HG03095 (cell line): ENCODE data around the gene DHX34.
"Not testable (repeated sequence)": the region's sequence is repeated elsewhere in the genome, so short reads cannot be mapped to it uniquely, and the experiment has no call there.

ENCODE experiments used
- ATAC-seq: cut with Tn5 transposase; IDR thresholded peaks from one replicate; pipeline ENCODE4 v1.9.1; 2021; ENCODE audit warnings: moderate library complexity; ENCODE audit not compliant: unreplicated experiment

Gene DHX34

DNA sequence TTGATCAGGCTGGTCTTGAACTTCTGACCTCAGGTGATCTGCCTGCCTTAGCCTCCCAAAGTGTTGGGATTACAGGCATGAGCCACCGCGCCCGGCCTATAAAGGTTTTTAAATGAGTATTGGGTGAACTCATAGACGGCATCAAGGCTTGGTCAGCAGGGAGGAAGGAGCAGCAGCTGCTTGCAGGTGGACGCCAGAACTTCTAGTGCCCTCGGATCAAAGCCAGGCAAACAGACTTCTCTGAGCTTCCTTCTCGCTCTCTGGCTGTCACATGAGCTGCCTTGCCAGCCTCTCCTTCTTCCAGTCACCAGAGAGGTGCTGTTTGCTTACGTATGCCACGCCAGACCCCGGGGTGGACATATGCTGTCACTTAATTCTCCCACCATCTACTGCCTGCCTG, 16.3 kb downstream of the DHX34 start:
- not testable (repeated sequence) for ATAC-seq

DNA sequence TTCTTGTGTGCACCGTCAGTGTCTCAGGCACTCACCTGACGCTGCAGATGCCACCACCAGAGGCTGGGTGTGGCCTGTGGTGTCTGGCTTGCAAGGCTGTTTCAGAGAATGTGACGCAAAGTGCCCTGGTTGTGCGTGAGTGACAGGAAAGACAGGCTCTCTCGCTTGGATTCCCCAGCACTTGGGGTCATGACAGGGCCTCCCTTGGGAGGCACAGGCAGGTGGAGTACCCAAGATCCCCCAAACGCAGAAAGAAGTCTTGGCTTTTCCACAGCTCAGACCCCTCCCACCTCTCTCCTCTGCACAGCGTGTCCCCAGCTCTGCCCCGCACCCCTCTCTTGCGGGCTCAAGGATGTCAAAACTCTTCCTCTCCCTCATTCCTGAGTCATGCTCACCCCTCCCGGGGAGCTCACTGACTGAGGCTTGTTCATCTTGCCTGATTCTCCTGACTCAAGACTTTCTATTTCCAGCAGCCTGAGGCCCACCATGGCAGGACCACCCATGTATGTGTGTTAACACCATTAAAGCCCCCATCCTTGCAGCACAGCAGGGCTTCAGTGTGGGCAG, 21.0 kb downstream of the DHX34 start:
- no peak for ATAC-seq

DNA sequence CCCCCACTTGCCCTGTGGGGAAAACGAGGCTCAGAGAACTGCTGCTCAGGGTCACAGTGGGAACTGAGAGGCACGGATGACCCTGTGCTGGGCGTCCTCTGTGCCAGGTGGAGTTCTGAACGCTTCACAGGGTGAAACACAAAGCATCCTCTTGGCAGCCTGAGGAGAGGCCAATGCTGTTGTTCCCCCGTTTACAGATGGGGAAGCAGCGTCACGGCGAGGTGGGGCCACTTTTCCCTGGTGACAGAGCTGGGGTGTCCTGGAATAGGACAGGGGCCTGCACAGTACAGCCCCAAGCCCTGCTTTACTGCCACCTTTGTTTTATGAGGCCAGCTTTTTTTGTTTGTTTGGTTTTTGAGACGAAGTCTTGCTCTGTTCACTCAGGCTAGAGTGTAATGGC, 22.1 kb downstream of the DHX34 start:
- ATAC-seq = no peak

DNA sequence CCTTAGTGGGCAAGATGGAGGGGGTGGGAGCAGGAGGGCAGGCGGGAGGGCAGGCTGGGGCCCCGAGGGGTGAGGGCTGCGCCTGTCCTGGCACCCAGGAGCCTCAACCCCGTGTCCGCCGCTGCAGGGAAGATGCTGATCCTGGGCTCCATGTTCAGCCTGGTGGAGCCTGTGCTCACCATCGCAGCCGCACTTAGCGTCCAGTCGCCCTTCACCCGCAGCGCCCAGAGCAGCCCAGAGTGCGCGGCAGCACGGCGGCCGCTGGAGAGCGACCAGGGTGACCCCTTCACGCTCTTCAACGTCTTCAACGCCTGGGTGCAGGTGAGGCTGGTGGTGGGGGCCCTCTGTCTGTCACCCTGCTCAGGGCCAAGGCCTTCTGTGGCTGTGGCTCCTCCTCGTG, 23.5 kb downstream of the DHX34 start:
- no peak for ATAC-seq

DNA sequence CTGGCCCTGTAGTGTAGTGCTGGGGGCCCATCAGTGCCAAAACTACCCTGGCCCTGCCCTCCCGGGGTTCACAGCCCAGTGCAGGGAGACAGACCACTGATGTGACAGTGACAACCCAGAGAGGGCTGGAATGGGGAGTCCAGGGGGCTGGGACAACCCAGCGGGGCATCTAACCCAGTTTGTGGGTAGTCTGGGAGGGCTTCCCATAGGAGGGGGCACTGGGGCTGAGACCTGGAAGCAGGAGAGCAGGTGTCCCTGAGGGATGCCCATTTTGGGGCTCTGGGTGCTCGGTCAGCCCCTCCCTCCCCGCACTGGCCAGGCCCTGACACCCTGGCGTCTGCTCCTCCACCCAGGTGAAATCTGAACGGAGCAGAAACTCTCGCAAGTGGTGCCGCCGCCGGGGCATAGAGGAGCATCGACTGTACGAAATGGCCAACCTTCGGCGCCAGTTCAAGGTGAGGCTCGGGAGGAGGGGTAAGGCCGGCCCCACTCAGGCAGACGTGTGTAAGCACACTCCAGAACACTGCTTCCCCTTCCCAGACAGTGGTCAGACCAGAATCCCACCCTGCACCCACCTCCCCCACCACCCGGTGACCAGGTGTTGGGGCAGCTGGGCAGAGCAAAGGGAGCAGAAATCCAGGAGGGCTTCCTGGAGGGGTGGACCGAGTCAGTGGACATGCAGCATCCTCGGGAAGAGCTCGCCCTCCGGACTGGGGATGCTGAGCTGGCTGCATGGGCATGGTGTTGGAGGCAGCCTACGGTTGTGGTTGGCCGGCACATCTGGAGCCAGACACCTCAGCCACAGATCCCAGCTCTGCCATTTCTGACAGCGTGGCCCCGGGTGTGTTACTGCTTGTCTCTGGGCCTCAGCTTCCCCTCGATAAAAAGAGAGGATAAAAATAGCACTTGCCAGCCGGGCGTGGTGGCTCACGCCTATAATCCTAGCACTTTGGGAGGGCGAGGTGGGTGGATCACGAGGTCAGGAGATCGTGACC, 24.4 kb downstream of the DHX34 start:
- no peak for ATAC-seq

DNA sequence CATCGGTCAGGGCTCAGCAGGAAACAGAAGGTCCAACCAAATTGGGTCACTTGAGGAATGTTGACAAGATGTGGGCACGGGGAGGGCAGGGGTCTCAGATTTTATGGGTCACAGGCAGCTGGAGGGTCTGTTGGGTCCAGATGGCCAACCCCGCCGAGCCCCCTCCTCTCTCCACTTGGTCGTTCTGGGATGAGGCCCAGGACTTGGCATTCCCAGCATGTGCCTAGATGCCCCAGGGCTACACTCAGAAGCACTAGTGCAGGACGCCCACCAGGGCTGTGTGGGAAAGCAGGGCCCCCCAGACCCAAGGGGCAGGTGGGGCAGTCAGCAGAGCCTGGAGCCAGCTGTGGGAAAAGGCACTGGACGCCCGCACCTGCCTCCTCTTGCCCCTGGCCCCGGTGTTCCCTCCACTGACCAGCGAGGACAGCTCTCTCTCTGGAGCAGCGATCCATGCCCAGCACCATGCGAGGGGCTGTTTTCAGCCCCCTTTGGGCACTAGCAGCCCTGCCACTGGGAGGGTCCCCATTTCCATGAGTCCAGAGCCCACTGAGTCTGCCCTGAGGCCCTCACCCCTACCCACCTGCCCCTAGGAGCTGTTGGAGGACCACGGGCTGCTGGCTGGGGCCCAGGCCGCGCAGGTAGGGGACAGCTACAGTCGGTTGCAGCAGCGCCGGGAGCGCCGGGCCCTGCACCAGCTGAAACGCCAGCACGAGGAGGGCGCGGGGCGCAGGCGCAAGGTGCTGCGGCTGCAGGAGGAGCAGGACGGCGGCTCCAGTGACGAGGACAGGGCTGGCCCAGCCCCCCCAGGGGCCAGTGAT, 26.0 kb downstream of the DHX34 start:
- no peak for ATAC-seq

DNA sequence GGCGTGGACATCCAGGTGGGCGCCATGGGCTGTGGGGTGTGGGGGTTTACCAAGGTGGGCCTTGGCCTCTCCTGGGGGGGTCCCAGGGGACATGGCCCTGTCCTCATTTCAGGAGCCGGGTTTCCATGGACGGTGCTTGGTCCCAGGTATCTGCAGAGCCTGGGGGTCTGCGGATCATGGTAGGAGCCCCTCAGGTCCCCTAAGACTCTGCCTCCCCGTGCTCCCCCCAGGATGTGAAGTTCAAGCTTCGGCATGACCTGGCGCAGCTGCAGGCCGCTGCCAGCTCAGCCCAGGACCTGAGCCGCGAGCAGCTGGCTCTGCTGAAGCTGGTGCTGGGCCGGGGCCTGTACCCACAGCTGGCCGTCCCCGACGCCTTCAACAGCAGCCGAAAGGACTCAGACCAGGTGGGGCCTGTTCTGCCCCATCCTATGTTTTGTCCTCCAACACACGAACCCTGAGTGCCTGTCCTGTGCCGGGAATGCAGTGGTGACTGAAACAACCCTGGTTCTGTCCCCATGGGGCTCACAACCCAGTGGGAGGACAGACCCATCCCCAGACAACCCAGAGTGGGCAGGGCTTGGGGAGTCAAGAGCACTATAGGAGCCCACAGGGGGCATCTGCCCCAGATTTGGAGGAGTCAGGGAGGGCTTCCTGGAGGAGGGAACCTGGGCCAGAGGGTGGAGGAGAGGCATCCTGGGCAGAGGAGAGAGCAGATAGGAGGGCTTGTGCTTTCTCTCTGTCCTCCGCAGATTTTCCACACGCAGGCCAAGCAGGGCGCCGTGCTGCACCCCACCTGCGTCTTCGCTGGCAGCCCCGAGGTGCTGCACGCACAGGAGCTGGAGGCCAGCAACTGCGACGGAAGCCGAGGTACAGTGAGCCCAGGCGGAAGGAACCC, 26.8 kb downstream of the DHX34 start:
- no peak for ATAC-seq

DNA sequence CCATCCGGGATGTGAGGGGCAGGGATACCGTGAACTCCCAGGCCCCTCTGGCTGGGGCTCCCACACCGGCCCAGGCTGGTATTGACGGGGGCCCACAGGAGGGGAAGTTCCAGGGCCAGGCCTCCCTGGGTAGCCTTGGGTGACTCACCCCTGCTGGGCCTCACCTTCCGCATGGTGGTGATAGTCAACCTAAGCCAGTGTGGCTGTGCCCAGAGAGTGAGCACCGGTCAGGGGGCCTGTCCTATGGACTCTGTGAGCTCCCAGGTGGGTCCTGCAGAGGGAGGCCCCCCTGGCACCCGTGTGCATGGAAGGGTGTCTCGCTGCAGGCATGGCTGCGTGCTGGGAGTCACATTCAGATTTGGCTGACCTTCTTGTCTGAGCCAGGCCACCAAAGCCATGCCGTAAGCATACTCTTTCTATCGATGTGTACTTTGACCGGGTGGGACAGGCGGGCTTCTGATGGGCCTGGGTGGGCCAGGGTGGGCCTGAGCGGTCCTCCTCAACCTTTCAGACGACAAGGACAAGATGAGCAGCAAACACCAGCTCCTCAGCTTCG, 27.6 kb downstream of the DHX34 start:
- ATAC-seq = no peak

DNA sequence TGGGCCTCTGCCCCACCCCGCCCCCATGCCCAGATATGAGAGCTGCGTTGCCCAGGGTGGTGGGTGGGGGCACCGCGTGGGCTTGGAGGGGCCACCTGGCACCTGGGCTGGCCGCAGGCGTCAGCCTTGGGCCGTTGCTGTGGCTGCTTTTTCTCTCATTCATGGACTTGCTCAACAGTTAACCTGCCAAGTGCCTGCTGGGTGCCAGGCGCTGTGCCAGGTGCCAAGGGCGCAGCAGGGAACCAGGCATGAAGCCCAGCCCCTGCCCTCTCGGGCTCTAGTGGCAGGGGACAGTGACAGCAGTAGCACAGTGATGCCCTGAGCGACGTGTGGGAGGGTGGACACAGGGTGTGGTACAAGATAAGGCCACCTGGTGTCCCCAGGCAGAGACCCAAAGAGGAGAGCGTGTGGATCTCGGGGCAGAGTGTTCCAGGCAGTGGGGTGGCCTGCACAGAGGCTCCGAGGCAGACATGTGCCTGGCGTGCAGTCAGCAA, 28.1 kb downstream of the DHX34 start:
- no peak for ATAC-seq

DNA sequence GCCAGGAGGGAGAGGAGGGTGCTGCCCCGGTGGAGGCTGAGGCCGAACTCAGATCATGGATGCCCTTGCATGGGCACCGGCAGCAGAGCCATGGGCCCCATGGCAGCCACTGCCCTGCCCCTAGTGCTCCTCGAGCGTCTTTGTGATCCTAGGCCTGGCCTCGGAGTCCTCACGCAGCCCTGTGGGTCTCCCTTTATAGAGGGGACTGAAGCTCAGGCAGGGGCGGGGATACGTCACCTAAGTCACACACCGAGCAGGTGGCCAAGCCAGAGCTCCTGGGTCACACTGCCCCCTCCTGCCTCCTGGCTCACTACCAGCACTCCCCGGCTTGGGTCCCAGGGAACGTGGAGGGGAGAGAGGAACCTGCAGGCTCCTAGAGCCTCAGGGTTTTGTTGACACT, 28.7 kb downstream of the DHX34 start:
- ATAC-seq = no peak

DNA sequence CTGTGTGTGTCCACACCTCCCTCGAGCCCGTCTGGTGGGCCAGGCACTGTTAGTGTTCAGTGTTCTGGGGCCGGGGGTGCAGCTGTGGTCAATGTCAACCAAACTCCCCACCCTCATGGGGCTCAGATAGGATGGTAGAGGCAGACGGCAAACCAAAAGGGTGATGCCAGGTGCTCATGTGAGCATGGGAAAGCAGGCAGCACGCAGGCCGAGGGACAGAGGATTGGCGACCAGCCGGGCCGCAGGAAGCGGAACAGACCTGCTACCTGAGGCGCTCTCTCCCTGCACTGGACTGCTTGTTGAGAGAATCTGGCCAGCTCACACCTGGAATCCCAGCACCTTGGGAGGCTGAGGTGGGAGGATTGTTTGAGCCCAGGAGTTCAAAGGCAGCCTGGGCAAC, 29.1 kb downstream of the DHX34 start:
- ATAC-seq = no peak

DNA sequence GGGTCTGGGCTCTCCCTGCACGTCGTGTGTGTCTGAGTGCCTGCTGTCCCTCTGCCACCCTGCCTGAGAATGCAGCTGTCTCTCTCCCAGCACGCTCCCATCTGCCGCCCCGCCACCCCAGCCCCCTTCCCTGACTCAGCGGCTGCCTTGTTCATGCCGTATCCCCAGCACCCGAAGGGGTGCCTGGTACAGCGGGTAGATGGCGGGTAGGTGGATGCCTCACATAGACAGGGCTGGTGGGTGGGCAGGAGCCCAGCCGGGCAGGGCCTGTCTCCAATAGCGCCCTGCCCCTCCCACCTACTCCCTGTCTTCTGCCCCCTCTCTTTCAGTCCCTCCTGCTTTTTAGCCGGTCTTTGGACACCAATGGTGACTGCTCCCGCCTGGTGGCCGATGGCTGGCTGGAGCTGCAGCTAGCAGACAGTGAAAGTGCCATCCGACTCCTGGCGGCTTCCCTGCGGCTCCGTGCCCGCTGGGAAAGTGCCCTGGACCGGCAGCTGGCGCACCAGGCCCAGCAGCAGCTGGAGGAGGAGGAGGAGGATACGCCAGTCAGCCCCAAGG, 30.3 kb downstream of the DHX34 start:
- ATAC-seq = no peak

DNA sequence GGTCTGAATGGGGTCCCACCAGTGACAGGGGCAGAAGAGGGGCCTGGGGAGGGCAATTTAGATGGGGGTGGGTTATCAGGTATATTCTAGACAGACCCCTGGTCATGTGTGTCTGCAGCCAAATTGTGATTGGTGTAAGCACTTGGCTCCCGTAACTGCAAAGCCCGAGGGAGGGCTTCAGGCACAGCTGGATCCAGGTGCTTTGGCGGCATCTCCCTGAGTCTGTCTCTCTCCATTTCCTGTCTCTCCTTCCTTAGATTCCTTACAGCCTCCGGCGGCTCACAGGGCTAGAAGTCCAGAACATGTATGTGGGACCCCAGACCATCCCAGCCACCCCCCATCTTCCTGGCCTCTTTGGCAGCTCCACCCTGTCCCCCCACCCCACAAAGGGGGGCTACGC, 31.4 kb downstream of the DHX34 start:
- no peak for ATAC-seq

DNA sequence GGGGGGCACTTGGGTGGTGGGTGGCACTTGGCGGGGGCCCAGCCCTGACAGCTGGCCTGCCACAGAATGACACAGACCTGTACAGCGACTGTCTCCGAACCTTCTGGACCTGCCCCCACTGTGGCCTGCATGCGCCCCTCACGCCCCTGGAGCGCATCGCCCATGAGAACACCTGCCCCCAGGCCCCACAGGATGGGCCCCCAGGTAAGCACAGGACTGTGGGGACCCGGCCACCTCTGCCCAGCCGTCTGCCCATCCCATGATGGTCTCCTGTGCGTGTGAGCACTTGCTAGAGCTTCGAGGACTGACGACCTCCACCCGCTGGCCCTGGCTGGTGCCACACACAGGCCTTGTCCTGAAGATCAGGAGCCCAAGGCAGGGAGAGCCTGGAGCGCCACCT, 32.0 kb downstream of the DHX34 start:
- ATAC-seq = no peak

DNA sequence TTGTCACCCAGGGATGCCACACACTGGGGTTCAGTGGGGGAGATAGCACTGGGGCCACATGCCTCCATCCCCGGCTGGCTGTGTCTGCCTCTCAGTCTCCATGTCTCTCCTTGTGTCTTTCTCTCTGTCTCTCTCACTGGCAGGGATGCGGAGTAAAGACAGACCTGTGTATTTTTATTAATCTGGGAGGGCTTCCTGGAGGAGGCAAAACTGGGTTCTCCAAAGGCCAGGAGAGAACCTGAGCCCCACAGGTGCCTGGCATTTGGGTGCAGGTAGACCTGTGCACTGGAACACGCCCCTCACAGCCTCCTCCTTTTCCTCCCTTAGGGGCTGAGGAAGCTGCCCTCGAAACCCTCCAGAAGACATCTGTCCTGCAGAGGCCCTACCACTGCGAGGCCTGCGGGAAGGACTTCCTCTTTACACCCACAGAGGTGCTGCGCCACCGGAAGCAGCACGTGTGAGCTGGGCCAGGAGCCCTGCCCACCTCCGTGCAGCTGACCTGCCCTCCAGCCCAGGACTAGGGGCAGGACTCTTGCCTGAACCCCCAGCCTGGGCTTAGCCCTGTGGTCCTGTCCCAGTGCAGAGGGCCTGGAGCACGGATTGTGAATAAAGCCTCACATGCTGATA, 32.7 kb downstream of the DHX34 start:
- ATAC-seq = no peak

DNA sequence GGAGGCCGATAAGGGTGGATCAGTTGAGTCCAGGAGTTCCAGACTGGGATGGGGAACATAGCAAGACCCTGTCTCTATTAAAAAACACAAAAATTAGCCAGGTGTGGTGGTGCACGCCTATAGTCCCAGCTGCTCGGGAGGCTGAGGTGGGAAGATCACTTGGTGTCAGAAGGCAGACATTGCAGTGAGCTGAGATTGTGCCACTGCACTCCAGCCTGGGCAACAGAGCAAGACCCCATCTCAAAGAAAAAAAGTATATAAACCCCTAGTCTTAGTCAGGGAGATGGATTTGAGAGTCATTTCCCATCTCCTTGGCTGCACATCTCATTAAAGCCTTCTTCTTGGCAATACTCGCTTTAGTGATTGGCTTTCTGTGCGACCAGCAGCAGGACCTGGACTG, 34.8 kb downstream of the DHX34 start:
- not testable (repeated sequence) for ATAC-seq

DNA sequence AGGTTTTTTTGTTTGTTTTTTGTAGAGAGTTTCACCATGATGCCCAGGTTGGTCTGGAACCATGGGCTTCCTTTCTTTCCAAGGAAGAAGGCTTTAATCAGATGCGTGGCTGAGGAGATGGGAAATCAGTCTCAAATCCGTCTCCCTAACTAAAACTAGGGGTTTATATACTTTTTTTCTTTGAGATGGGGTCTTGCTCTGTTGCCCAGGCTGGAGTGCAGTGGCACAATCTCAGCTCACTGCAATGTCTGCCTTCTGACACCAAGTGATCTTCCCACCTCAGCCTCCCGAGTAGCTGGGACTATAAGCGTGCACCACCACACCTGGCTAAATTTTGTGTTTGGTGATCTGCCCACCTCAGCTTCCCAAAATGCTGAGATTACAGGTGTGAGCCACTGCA, 35.4 kb downstream of the DHX34 start:
- ATAC-seq = not testable (repeated sequence)

DNA sequence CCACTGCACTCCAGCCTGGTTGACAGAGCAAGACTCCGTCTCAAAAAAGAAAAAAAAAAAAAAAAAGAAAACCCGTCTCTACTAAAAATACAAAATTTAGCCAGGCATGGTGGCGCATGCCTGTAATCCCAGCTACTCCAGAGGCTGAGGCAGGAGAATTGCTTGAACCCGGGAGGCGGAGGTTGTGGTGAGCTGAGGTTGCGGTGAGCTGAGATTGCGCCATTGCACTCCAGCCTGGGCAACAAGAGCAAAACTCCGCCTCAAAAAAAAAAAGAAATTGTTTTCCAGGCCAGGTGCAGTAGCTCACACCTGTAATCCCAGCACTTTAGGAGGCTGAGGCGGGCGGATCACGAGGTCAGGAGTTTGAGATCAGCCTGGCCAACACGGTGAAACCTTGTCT, 37.5 kb downstream of the DHX34 start:
- ATAC-seq = not testable (repeated sequence)

DNA sequence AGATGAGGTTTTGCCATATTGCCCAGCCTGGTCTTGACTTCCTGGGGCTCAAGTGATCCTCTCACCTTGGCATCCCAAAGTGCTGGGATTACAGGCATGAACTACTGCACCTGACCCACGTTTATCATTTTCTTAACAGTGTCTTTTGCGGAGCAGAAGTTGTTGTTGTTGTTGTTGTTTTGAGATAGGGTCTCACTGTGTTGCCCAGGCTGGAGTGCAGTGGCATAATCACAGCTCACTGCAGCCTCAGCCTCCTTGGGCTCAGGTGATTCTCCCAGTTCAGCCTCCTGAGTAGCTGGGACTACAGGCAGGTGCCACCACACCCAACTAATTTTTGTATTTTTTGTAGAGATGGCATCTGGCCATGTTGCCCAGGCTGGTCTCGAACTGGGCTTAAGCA, 38.5 kb downstream of the DHX34 start:
- not testable (repeated sequence) for ATAC-seq
